Activated B cell treated with CpG ODN at 0.5 μM for 24 hours (primary cell): Measurements from ENCODE around the gene GALNT17. TPM values are rescaled to one million over a fixed set of nuclear protein-coding genes. Genes with fewer than 3 reads are reported as not detected.

Source experiments
- ATAC-seq: fragments of 200-7000 bp; cut with Tn5 transposase; one replicate; pipeline ENCODE4 v1.10.0; 2021; ENCODE audit warnings: low read depth, mild to moderate bottlenecking, moderate library complexity
- CTCF ChIA-PET: fragments of 350-600 bp; sonication (Branson Sonifier 250); formaldehyde crosslinking; loops from one replicate; lab custom pipeline; 2021; ENCODE audit warnings: antibody characterized with exemption; lab: Charles Lee
- POLR2A ChIA-PET: fragments of 350-600 bp; sonication (Branson Sonifier 250); formaldehyde crosslinking; loops from one replicate; lab custom pipeline; 2021; ENCODE audit warnings: antibody characterized with exemption; lab: Charles Lee
- DNase-seq: peaks from one replicate; pipeline ENCODE4 v3.0.0; 2022
- H3K27ac Mint-ChIP-seq: one replicate; pipeline ENCODE4 v1.8.0; 2020; ENCODE audit warnings: mixed read lengths
- H3K27me3 Mint-ChIP-seq: one replicate; pipeline ENCODE4 v1.8.0; 2021; ENCODE audit warnings: mixed read lengths
- H3K36me3 Mint-ChIP-seq: one replicate; pipeline ENCODE4 v1.8.0; 2021; ENCODE audit warnings: low read depth, mixed read lengths
- H3K4me1 Mint-ChIP-seq: one replicate; pipeline ENCODE4 v1.8.0; 2021; ENCODE audit warnings: mixed read lengths
- H3K4me3 Mint-ChIP-seq: one replicate; pipeline ENCODE4 v1.8.0; 2020; ENCODE audit warnings: mild to moderate bottlenecking, mixed read lengths
- H3K9me3 Mint-ChIP-seq: one replicate; pipeline ENCODE4 v1.8.0; 2020; ENCODE audit warnings: mixed read lengths
- CTCF ChIP-seq: fragments of 200-600 bp; IDR thresholded peaks from one replicate; pipeline ENCODE4 v1.8.0; 2022; ENCODE audit warnings: antibody characterized with exemption, mild to moderate bottlenecking
- intact Hi-C: fragments of 100-400 bp; cut with micrococcal nuclease; formaldehyde crosslinking; loops from one replicate; pipeline ENCODE4 v1.15.1; 2024
- total RNA-seq: library from RNA; stranded (reverse); gene quantifications from 2 replicates; pipeline ENCODE4 v1.2.3, GENCODE V29; 2022

GALNT17 gene
- total RNA-seq, 1 donor from 2014 or later: not detected

- no peaks in the 10 kb centered on the region for H3K27me3 Mint-ChIP-seq
- CTCF ChIA-PET: no interaction called here
- peaks cover 15% of the 10 kb centered on the region for H3K9me3 Mint-ChIP-seq
- ATAC-seq: no peak
- no peak for TF ChIP-seq CTCF
- no peaks in the 10 kb centered on the region for H3K4me1 Mint-ChIP-seq
- no peak overlapping the region for H3K27ac Mint-ChIP-seq
- intact Hi-C loops: no loop called here
- no peak overlapping the region for H3K4me3 Mint-ChIP-seq
- POLR2A ChIA-PET: no interaction called here
- DNase-seq: no peak
- H3K36me3 Mint-ChIP-seq: no peaks in the 10 kb centered on the region
Observed at GRCh38 chr7:71411475-71411874, 279.5 kb downstream of the GALNT17 start.

- ChIA-PET POLR2A (no interaction called here), CTCF (no interaction called here)
- ATAC-seq: no peak
- intact Hi-C loops: no loop called here
- no peaks in the 10 kb centered on the region for H3K4me1 Mint-ChIP-seq
- DNase-seq: no peak
- TF ChIP-seq CTCF: no peak
- no peaks in the 10 kb centered on the region for H3K27me3 Mint-ChIP-seq
- no peaks in the 10 kb centered on the region for H3K36me3 Mint-ChIP-seq
- peaks cover 11% of the 10 kb centered on the region for H3K9me3 Mint-ChIP-seq
- no peak overlapping the region for H3K27ac Mint-ChIP-seq
- H3K4me3 Mint-ChIP-seq: no peak overlapping the region
Observed at GRCh38 chr7:71414490-71414889, 282.5 kb downstream of the GALNT17 start.

GRCh38 chr7:71419546-71420337 lies 287.8 kb downstream of the GALNT17 start:
- Mint-ChIP-seq H3K27me3 (no peaks in the 10 kb centered on the region), H3K36me3 (no peaks in the 10 kb centered on the region), H3K27ac (no peak overlapping the region), H3K9me3 (peaks cover 10% of the 10 kb centered on the region), H3K4me1 (no peaks in the 10 kb centered on the region), H3K4me3 (no peak overlapping the region)
- ChIA-PET POLR2A (no interaction called here), CTCF (no interaction called here)
- intact Hi-C loops: no loop called here
- DNase-seq (no peak), ATAC-seq (no peak)
- TF ChIP-seq CTCF: no peak

GRCh38 chr7:71422104-71422503 lies 290.2 kb downstream of the GALNT17 start:
- Mint-ChIP-seq H3K27me3 (no peaks in the 10 kb centered on the region), H3K4me1 (no peaks in the 10 kb centered on the region), H3K27ac (no peak overlapping the region), H3K9me3 (peaks cover 4% of the 10 kb centered on the region), H3K36me3 (no peaks in the 10 kb centered on the region), H3K4me3 (no peak overlapping the region)
- no peak for TF ChIP-seq CTCF
- CTCF ChIA-PET: no interaction called here
- intact Hi-C loops: no loop called here
- POLR2A ChIA-PET: no interaction called here
- DNase-seq: no peak
- no peak for ATAC-seq

GRCh38 chr7:71424166-71425035 lies 292.5 kb downstream of the GALNT17 start:
- H3K27ac Mint-ChIP-seq: no peak overlapping the region
- no peaks in the 10 kb centered on the region for H3K27me3 Mint-ChIP-seq
- no peak for TF ChIP-seq CTCF
- H3K9me3 Mint-ChIP-seq: peaks cover 4% of the 10 kb centered on the region
- CTCF ChIA-PET: no interaction called here
- intact Hi-C loops: no loop called here
- no peaks in the 10 kb centered on the region for H3K4me1 Mint-ChIP-seq
- H3K36me3 Mint-ChIP-seq: no peaks in the 10 kb centered on the region
- ATAC-seq (no peak), DNase-seq (no peak)
- POLR2A ChIA-PET: no interaction called here
- no peak overlapping the region for H3K4me3 Mint-ChIP-seq
